K562 (cell line): ENCODE results near the gene MYL4. TPM values are rescaled to one million over a fixed set of nuclear protein-coding genes. Genes with fewer than 3 reads are reported as not detected.

ENCODE experiments used
- ATF1 ChIP-seq, 2 experiments: fragments of 450-650 bp in 1 of 2; IDR thresholded peaks; 2 replicates each; pipeline ENCODE4 v1.6.1; 2016; ENCODE audit warnings: missing compliant biosample characterization in 1 of 2, missing genetic modification characterization in 1 of 2
- CREB3L1 ChIP-seq: fragments of 450-650 bp; IDR thresholded peaks from 2 replicates; pipeline ENCODE4 v1.6.1; 2014; ENCODE audit warnings: low read depth, mild to moderate bottlenecking, moderate library complexity, borderline replicate concordance
- MNT ChIP-seq, 2 experiments: fragments of 450-650 bp; conservative IDR thresholded peaks; 2 replicates each; pipeline ENCODE4 v1.6.1; 2017; ENCODE audit warnings: mild to moderate bottlenecking in 2 of 2, moderate library complexity in 2 of 2
- PCBP1 ChIP-seq: fragments of 200-400 bp; formaldehyde crosslinking; IDR thresholded peaks from 2 replicates; pipeline ENCODE4 v1.6.1; 2018; ENCODE audit warnings: mild to moderate bottlenecking, low read depth, low read length; ENCODE audit not compliant: poor library complexity, severe bottlenecking
- RBM34 ChIP-seq: fragments of 200-400 bp; formaldehyde crosslinking; IDR thresholded peaks from 2 replicates; pipeline ENCODE4 v1.6.1; 2018; ENCODE audit warnings: low read length, borderline replicate concordance; ENCODE audit not compliant: insufficient read depth
- STAG1 ChIP-seq: sonication (generic); formaldehyde crosslinking; IDR thresholded peaks from 2 replicates; pipeline ENCODE4 v1.5.0; 2020; ENCODE audit warnings: missing genetic modification reagents, borderline replicate concordance
- ZNF24 ChIP-seq: fragments of 450-650 bp; IDR thresholded peaks from 2 replicates; pipeline ENCODE4 v1.6.1; 2016
- ZNF41 ChIP-seq: fragments of 250-450 bp; sonication (Bioruptor Pico); conservative IDR thresholded peaks from 2 replicates; pipeline ENCODE4 v1.4.0; 2020; ENCODE audit warnings: mild to moderate bottlenecking
- polyA plus RNA-seq, 8 experiments: library from polyadenylated mRNA; depleted of rRNA in 4 of 8; stranded (reverse) in 5 of 8; unstranded in 3 of 8; fragments of >200 nt; fragmentation: Nextera tagmentation in 2 of 8; fragmentation: Illumina TruSeq in 1 of 8; extraction: Ambion mirVana in 2 of 8; extraction: Trizol in 1 of 8; gene quantifications; 2 replicates each; pipeline versions ENCODE4 v1.2.1 to v1.2.3, GENCODE V29; 2011 to 2014; ENCODE audit warnings: inconsistent platforms in 1 of 8, missing spikeins in 1 of 8
- total RNA-seq, 7 experiments: library from RNA; depleted of rRNA in 6 of 7; stranded (reverse); fragments of >200 nt in 6 of 7; fragmentation: Illumina TruSeq in 2 of 7; extraction: Trizol in 2 of 7; gene quantifications; 2 replicates each; pipeline versions ENCODE4 v1.2.1 to v1.2.3, GENCODE V29; 2011 to 2021; ENCODE audit warnings: low replicate concordance in 1 of 7
- TF ChIP-seq, protein P1 (sequence below): fragments of 250-450 bp; sonication (Bioruptor Pico); IDR thresholded peaks from 2 replicates; pipeline ENCODE4 v1.4.0; 2020; ENCODE audit warnings: mild to moderate bottlenecking, moderate library complexity
- TF ChIP-seq, protein P2 (sequence below), 2 experiments: fragments of 450-650 bp in 1 of 2; sonication (generic) in 1 of 2; formaldehyde crosslinking in 1 of 2; IDR thresholded peaks; 2 replicates each; pipeline versions ENCODE4 v1.7.1 to v1.9.0; 2016 to 2022; ENCODE audit warnings: inconsistent platforms in 1 of 2, mild to moderate bottlenecking in 1 of 2, missing genetic modification reagents in 1 of 2

Gene MYL4
- total and polyA plus RNA-seq, 9 of the 15 experiments (the other 6 are each of a cell fraction or from before 2014, with no cell fraction given): 117 to 423 (median 221) TPM

GRCh38 chr17:47218896-47219430 lies 9.8 kb downstream of the MYL4 start (continued):
- TF ChIP-seq MNT (conservative IDR thresholded peaks at IDR 0.05) (peak; percentile 60 to 83), STAG1 (CRISPR knock-in tag) (no peak), RBM34 (no peak), PCBP1 (no peak), ZNF41 (CRISPR knock-in tag) (peak; percentile 56; the same call in 1 of the 2 replicates), ATF1 (CRISPR knock-in tag; IDR thresholded peaks at IDR 0.05) (no peak), ATF1 (tag; IDR thresholded peaks at IDR 0.05) (peak; percentile 59), ZNF24 (peak; percentile 28; the same call in 1 of the 2 replicates), CREB3L1 (peak; percentile 36; the same call in 1 of the 2 replicates)
- TF ChIP-seq, protein P1, sequence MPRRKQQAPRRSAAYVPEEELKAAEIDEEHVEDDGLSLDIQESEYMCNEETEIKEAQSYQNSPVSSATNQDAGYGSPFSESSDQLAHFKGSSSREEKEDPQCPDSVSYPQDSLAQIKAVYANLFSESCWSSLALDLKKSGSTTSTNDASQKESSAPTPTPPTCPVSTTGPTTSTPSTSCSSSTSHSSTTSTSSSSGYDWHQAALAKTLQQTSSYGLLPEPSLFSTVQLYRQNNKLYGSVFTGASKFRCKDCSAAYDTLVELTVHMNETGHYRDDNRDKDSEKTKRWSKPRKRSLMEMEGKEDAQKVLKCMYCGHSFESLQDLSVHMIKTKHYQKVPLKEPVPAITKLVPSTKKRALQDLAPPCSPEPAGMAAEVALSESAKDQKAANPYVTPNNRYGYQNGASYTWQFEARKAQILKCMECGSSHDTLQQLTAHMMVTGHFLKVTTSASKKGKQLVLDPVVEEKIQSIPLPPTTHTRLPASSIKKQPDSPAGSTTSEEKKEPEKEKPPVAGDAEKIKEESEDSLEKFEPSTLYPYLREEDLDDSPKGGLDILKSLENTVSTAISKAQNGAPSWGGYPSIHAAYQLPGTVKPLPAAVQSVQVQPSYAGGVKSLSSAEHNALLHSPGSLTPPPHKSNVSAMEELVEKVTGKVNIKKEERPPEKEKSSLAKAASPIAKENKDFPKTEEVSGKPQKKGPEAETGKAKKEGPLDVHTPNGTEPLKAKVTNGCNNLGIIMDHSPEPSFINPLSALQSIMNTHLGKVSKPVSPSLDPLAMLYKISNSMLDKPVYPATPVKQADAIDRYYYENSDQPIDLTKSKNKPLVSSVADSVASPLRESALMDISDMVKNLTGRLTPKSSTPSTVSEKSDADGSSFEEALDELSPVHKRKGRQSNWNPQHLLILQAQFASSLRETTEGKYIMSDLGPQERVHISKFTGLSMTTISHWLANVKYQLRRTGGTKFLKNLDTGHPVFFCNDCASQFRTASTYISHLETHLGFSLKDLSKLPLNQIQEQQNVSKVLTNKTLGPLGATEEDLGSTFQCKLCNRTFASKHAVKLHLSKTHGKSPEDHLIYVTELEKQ (CRISPR knock-in tag): 0 out of 2 replicates have a peak, but pooled peaks have one; percentile 67
- TF ChIP-seq, protein P2, sequence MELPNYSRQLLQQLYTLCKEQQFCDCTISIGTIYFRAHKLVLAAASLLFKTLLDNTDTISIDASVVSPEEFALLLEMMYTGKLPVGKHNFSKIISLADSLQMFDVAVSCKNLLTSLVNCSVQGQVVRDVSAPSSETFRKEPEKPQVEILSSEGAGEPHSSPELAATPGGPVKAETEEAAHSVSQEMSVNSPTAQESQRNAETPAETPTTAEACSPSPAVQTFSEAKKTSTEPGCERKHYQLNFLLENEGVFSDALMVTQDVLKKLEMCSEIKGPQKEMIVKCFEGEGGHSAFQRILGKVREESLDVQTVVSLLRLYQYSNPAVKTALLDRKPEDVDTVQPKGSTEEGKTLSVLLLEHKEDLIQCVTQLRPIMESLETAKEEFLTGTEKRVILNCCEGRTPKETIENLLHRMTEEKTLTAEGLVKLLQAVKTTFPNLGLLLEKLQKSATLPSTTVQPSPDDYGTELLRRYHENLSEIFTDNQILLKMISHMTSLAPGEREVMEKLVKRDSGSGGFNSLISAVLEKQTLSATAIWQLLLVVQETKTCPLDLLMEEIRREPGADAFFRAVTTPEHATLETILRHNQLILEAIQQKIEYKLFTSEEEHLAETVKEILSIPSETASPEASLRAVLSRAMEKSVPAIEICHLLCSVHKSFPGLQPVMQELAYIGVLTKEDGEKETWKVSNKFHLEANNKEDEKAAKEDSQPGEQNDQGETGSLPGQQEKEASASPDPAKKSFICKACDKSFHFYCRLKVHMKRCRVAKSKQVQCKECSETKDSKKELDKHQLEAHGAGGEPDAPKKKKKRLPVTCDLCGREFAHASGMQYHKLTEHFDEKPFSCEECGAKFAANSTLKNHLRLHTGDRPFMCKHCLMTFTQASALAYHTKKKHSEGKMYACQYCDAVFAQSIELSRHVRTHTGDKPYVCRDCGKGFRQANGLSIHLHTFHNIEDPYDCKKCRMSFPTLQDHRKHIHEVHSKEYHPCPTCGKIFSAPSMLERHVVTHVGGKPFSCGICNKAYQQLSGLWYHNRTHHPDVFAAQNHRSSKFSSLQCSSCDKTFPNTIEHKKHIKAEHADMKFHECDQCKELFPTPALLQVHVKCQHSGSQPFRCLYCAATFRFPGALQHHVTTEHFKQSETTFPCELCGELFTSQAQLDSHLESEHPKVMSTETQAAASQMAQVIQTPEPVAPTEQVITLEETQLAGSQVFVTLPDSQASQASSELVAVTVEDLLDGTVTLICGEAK (IDR thresholded peaks at IDR 0.05): no peak
- TF ChIP-seq, protein P2 (CRISPR knock-in tag; IDR thresholded peaks at IDR 0.05): no peak
